ENCODE data around the gene MAP2.

The MAP2 gene

GRCh38 chr2:209423562-209424198, at the start of gene MAP2:
TSS of gene MAP2 (plus strand) at chr2:209424047. CDS start at chr2:209653171, 229,124 bp downstream.
- DNase-seq, result peak; percentile 12 to 68

GRCh38 chr2:209376686-209377085, 47.2 kb upstream of the MAP2 start:
- DNase-seq, result no peak

GRCh38 chr2:209380293-209380692, 43.6 kb upstream of the MAP2 start:
- no peak for DNase-seq

GRCh38 chr2:209381091-209381490, 42.8 kb upstream of the MAP2 start:
- DNase-seq, result no peak

GRCh38 chr2:209382775-209383174, 41.1 kb upstream of the MAP2 start:
- DNase-seq, result no peak

GRCh38 chr2:209383212-209383611, 40.6 kb upstream of the MAP2 start:
- peak; percentile 52 to 87 for DNase-seq

GRCh38 chr2:209387389-209387788, 36.5 kb upstream of the MAP2 start:
- no peak for DNase-seq

GRCh38 chr2:209388446-209389037, 35.3 kb upstream of the MAP2 start:
- no peak for DNase-seq

GRCh38 chr2:209389171-209389618, 34.7 kb upstream of the MAP2 start:
- no peak for DNase-seq

- no peak for DNase-seq
Measured at GRCh38 chr2:209390839-209391238, 33.0 kb upstream of the MAP2 start.

- peak in 1 of 2 experiments; percentile 19 for DNase-seq
Measured at GRCh38 chr2:209391776-209392401, 32.0 kb upstream of the MAP2 start.

- no peak for DNase-seq
Measured at GRCh38 chr2:209395229-209395628, 28.6 kb upstream of the MAP2 start.

- no peak for DNase-seq
Measured at GRCh38 chr2:209395652-209396051, 28.2 kb upstream of the MAP2 start.

GRCh38 chr2:209398463-209398862, 25.4 kb upstream of the MAP2 start:
- no peak for DNase-seq

GRCh38 chr2:209401788-209402187, 22.1 kb upstream of the MAP2 start:
- DNase-seq, result no peak

- no peak for DNase-seq
Measured at GRCh38 chr2:209411296-209411695, 12.6 kb upstream of the MAP2 start.

GRCh38 chr2:209411718-209412117, 12.1 kb upstream of the MAP2 start:
- no peak for DNase-seq

- no peak for DNase-seq
Measured at GRCh38 chr2:209413311-209414014, 10.4 kb upstream of the MAP2 start.

GRCh38 chr2:209416913-209417312, 6.9 kb upstream of the MAP2 start:
- DNase-seq, result no peak

GRCh38 chr2:209422191-209422754, 1.6 kb upstream of the MAP2 start:
- no peak for DNase-seq

GRCh38 chr2:209424199-209424701, 403 bp downstream of the MAP2 start:
- no peak for DNase-seq

- no peak for DNase-seq
Measured at GRCh38 chr2:209424781-209425470, 1.1 kb downstream of the MAP2 start.

Measured in SW 1271 (cell line).